Neural cell (in vitro differentiated cells): ENCODE measurements around the gene ZNF425. TPM values are rescaled to one million over a fixed set of nuclear protein-coding genes. Genes with fewer than 3 reads are reported as not detected.

ENCODE experiments used
- H2AFZ ChIP-seq: fragments of 200-600, 300-800 bp; sonication (generic), shearing (Covaris generic); 2 replicates; pipeline ENCODE4 v1.6.0; 2014; ENCODE audit warnings: low read depth, mild to moderate bottlenecking, antibody characterized with exemption, low read length, moderate library complexity
- H3F3A ChIP-seq: fragments of 200-600 bp; shearing (Covaris generic); 2 replicates; pipeline ENCODE4 v1.6.1; 2016; ENCODE audit warnings: mild to moderate bottlenecking, moderate library complexity, mixed read lengths, antibody characterized with exemption, low read length; ENCODE audit not compliant: insufficient read depth, poor library complexity, severe bottlenecking
- H3K27ac ChIP-seq: fragments of 200-600, 300-800 bp; sonication (generic), shearing (Covaris generic); 2 replicates; pipeline ENCODE4 v1.5.1; 2014; ENCODE audit warnings: mild to moderate bottlenecking, low read length, moderate library complexity
- H3K27me3 ChIP-seq: fragments of 300-800, 200-600 bp; sonication (generic), shearing (Covaris generic); 2 replicates; pipeline ENCODE4 v1.6.0; 2014; ENCODE audit warnings: mild to moderate bottlenecking, low read depth, low read length, moderate library complexity; ENCODE audit not compliant: insufficient read depth
- H3K36me3 ChIP-seq: fragments of 300-800, 200-600 bp; sonication (generic), shearing (Covaris generic); 2 replicates; pipeline ENCODE4 v1.5.1; 2014; ENCODE audit warnings: mild to moderate bottlenecking, antibody characterized with exemption, low read length, moderate library complexity; ENCODE audit not compliant: insufficient read depth
- H3K4me2 ChIP-seq: fragments of 300-800, 200-600 bp; sonication (generic), shearing (Covaris generic); 2 replicates; pipeline ENCODE4 v1.6.0; 2014; ENCODE audit warnings: mild to moderate bottlenecking, low read length
- H3K4me3 ChIP-seq: fragments of 300-800, 200-600 bp; sonication (generic), shearing (Covaris generic); 2 replicates; pipeline ENCODE4 v1.5.1; 2014; ENCODE audit warnings: mild to moderate bottlenecking, low read length, moderate library complexity
- H3K79me2 ChIP-seq: fragments of 200-600 bp; shearing (Covaris generic); replicated peaks from 2 replicates; pipeline ENCODE4 v1.6.0; 2014; ENCODE audit warnings: mild to moderate bottlenecking, low read length, moderate library complexity; ENCODE audit not compliant: insufficient read depth
- H3K9ac ChIP-seq: fragments of 300-800, 200-600 bp; sonication (generic), shearing (Covaris generic); 2 replicates; pipeline ENCODE4 v1.6.1; 2016; ENCODE audit warnings: mild to moderate bottlenecking, low read length, mixed read lengths
- H3K9me2 ChIP-seq: fragments of 200-600 bp; shearing (Covaris generic); 2 replicates; pipeline ENCODE4 v1.6.1; 2016; ENCODE audit warnings: mild to moderate bottlenecking, low read length, mixed read lengths; ENCODE audit not compliant: insufficient read depth
- H3K9me3 ChIP-seq: fragments of 200-600, 300-800 bp; sonication (generic), shearing (Covaris generic); 2 replicates; pipeline ENCODE4 v1.6.1; 2016; ENCODE audit warnings: mild to moderate bottlenecking, mixed run types, low read length, moderate library complexity, mixed read lengths
- H4K20me1 ChIP-seq: fragments of 200-600 bp; shearing (Covaris generic); 2 replicates; pipeline ENCODE4 v1.6.1; 2016; ENCODE audit warnings: mild to moderate bottlenecking, mixed run types; ENCODE audit not compliant: insufficient read depth
- CTCF ChIP-seq: fragments of 450-650 bp; IDR thresholded peaks from 2 replicates; pipeline ENCODE4 v1.5.1; 2014; ENCODE audit warnings: antibody characterized with exemption, mild to moderate bottlenecking, moderate library complexity; ENCODE audit not compliant: poor library complexity, severe bottlenecking
- EP300 ChIP-seq: fragments of 450-650 bp; conservative IDR thresholded peaks from 2 replicates; pipeline ENCODE4 v1.6.1; 2014; ENCODE audit warnings: antibody characterized with exemption, mild to moderate bottlenecking, moderate library complexity; ENCODE audit not compliant: poor library complexity, severe bottlenecking
- EZH2 ChIP-seq: fragments of 200-600, 300-800 bp; shearing (Covaris generic), sonication (generic); IDR thresholded peaks from 2 replicates; pipeline ENCODE4 v1.6.1; 2014; ENCODE audit warnings: antibody characterized with exemption, low read length, borderline replicate concordance, mild to moderate bottlenecking; ENCODE audit not compliant: insufficient read depth, poor library complexity, severe bottlenecking
- MXI1 ChIP-seq: fragments of 450-650 bp; conservative IDR thresholded peaks from 2 replicates; pipeline ENCODE4 v1.6.1; 2014; ENCODE audit warnings: antibody characterized with exemption, mild to moderate bottlenecking; ENCODE audit not compliant: poor library complexity, severe bottlenecking
- POLR2AphosphoS5 ChIP-seq: IDR thresholded peaks from 2 replicates; pipeline ENCODE4 v1.6.1; 2012
- RAD21 ChIP-seq: fragments of 450-650 bp; conservative IDR thresholded peaks from 2 replicates; pipeline ENCODE4 v1.6.1; 2014; ENCODE audit warnings: antibody characterized with exemption, mild to moderate bottlenecking, moderate library complexity
- SMC3 ChIP-seq: fragments of 450-650 bp; conservative IDR thresholded peaks from 2 replicates; pipeline ENCODE4 v1.6.1; 2014; ENCODE audit warnings: antibody characterized with exemption, mild to moderate bottlenecking, moderate library complexity; ENCODE audit not compliant: poor library complexity
- TAF1 ChIP-seq: IDR thresholded peaks from 2 replicates; pipeline ENCODE4 v1.6.1; 2012; ENCODE audit warnings: low read depth
- polyA plus RNA-seq: library from polyadenylated mRNA; depleted of rRNA; stranded (reverse); fragments of >200 nt; gene quantifications from 2 replicates; pipeline ENCODE4 v1.2.3, GENCODE V29; 2014
- TF ChIP-seq, protein P1 (sequence below): IDR thresholded peaks from 2 replicates; pipeline ENCODE4 v1.6.1; 2012; ENCODE audit warnings: borderline replicate concordance

ZNF425 gene
- polyA plus RNA-seq, 1 donor from 2014 or later: 5.1 TPM

DNA sequence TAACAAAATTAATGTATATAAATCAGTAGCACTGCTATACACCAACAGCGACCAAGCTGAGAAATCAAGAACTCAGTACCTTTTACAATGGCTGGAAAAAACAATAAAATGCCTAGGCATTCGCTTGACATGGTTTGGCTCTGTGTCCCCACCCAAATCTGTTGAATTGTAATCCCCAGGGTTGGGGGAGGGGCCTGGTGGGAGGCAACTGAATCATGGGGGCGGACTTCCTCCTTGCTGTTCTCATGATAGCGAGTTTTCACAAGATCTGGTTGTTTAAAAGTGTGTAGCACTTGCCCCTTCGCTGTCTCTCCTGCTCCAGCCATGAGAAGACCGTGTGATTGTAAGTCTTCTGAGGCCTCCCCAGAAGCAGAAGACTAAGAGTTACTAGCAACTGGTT is 44.2 kb downstream of the ZNF425 start:
- Histone ChIP-seq H4K20me1 (no peaks in the 10 kb centered on the region), H3F3A (no peaks in the 10 kb centered on the region), H3K4me2 (no peak overlapping the region), H3K9me3 (no peaks in the 10 kb centered on the region), H3K9ac (no peak overlapping the region), H3K36me3 (no peaks in the 10 kb centered on the region), H2AFZ (no peak overlapping the region), H3K27me3 (no peaks in the 10 kb centered on the region), H3K9me2 (no peaks in the 10 kb centered on the region), H3K79me2 (peaks cover 4% of the 10 kb centered on the region), H3K4me3 (no peak overlapping the region), H3K27ac (no peak overlapping the region)
- no peak for TF ChIP-seq RAD21
- TF ChIP-seq, protein P1, sequence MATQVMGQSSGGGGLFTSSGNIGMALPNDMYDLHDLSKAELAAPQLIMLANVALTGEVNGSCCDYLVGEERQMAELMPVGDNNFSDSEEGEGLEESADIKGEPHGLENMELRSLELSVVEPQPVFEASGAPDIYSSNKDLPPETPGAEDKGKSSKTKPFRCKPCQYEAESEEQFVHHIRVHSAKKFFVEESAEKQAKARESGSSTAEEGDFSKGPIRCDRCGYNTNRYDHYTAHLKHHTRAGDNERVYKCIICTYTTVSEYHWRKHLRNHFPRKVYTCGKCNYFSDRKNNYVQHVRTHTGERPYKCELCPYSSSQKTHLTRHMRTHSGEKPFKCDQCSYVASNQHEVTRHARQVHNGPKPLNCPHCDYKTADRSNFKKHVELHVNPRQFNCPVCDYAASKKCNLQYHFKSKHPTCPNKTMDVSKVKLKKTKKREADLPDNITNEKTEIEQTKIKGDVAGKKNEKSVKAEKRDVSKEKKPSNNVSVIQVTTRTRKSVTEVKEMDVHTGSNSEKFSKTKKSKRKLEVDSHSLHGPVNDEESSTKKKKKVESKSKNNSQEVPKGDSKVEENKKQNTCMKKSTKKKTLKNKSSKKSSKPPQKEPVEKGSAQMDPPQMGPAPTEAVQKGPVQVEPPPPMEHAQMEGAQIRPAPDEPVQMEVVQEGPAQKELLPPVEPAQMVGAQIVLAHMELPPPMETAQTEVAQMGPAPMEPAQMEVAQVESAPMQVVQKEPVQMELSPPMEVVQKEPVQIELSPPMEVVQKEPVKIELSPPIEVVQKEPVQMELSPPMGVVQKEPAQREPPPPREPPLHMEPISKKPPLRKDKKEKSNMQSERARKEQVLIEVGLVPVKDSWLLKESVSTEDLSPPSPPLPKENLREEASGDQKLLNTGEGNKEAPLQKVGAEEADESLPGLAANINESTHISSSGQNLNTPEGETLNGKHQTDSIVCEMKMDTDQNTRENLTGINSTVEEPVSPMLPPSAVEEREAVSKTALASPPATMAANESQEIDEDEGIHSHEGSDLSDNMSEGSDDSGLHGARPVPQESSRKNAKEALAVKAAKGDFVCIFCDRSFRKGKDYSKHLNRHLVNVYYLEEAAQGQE: no peak
- no peak for TF ChIP-seq TAF1
- TF ChIP-seq MXI1: no peak
- no peak for TF ChIP-seq POLR2AphosphoS5

GRCh38 chr7:149077594-149077993 is 48.5 kb downstream of the ZNF425 start:
- H3K9ac ChIP-seq: no peak overlapping the region

More at GRCh38 chr7:149077594-149077993, 48.5 kb downstream of the ZNF425 start:
- Histone ChIP-seq H3K4me3 (no peak overlapping the region), H3K36me3 (no peaks in the 10 kb centered on the region), H3K27ac (no peak overlapping the region), H3K9me3 (no peaks in the 10 kb centered on the region), H2AFZ (no peak overlapping the region), H3F3A (no peaks in the 10 kb centered on the region), H3K9me2 (no peaks in the 10 kb centered on the region), H3K27me3 (no peaks in the 10 kb centered on the region), H3K4me2 (no peak overlapping the region), H3K79me2 (no peaks in the 10 kb centered on the region), H4K20me1 (no peaks in the 10 kb centered on the region)
- TF ChIP-seq EZH2: no peak
- TF ChIP-seq, protein P1: no peak
- TF ChIP-seq MXI1: no peak
- no peak for TF ChIP-seq TAF1
- no peak for TF ChIP-seq EP300
- TF ChIP-seq CTCF: no peak
- TF ChIP-seq POLR2AphosphoS5: no peak
- TF ChIP-seq RAD21: no peak
- no peak for TF ChIP-seq SMC3
